Glutamatergic neuron (in vitro differentiated cells): ENCODE data around the gene FTCDNL1. TPM values are rescaled to one million over a fixed set of nuclear protein-coding genes. Genes with fewer than 3 reads are reported as not detected.

Experiments
- DNase-seq: peaks from one replicate; pipeline ENCODE4 v3.0.0; 2022
- H3K27ac Mint-ChIP-seq: one replicate; pipeline ENCODE4 v1.8.0; 2020; ENCODE audit warnings: mild to moderate bottlenecking, mixed read lengths, inconsistent platforms; ENCODE audit not compliant: unreplicated experiment
- H3K27me3 Mint-ChIP-seq: one replicate; pipeline ENCODE4 v1.8.0; 2020; ENCODE audit warnings: mild to moderate bottlenecking, moderate library complexity, mixed read lengths, inconsistent platforms; ENCODE audit not compliant: unreplicated experiment
- H3K36me3 Mint-ChIP-seq: one replicate; pipeline ENCODE4 v1.8.0; 2020; ENCODE audit warnings: mild to moderate bottlenecking, mixed read lengths, inconsistent platforms; ENCODE audit not compliant: unreplicated experiment
- H3K4me1 Mint-ChIP-seq: one replicate; pipeline ENCODE4 v1.8.0; 2020; ENCODE audit warnings: mild to moderate bottlenecking, low read depth, mixed read lengths, inconsistent platforms; ENCODE audit not compliant: unreplicated experiment
- H3K4me3 Mint-ChIP-seq: one replicate; pipeline ENCODE4 v1.8.0; 2020; ENCODE audit warnings: mild to moderate bottlenecking, mixed read lengths, inconsistent platforms; ENCODE audit not compliant: unreplicated experiment
- H3K9me3 Mint-ChIP-seq: one replicate; pipeline ENCODE4 v1.8.0; 2020; ENCODE audit warnings: mild to moderate bottlenecking, moderate library complexity, mixed read lengths, inconsistent platforms; ENCODE audit not compliant: unreplicated experiment
- CTCF ChIP-seq: fragments of 200-600 bp; sonication (generic); IDR thresholded peaks from one replicate; pipeline ENCODE4 v1.5.0; 2021; ENCODE audit not compliant: partially characterized antibody, unreplicated experiment
- total RNA-seq: library from RNA; stranded (reverse); fragmentation: NEBNext Ultra II Directional; extraction: Animal tissue kit (Norgen Biotek cat#: 25700); gene quantifications from one replicate; pipeline ENCODE4 v1.2.1, GENCODE V29; 2021; ENCODE audit not compliant: unreplicated experiment

The FTCDNL1 gene
- total RNA-seq, 1 donor from 2014 or later = 0.74 TPM

GRCh38 chr2:199855812-199856211, 4.8 kb upstream of the FTCDNL1 start:
- DNase-seq = no peak
- Mint-ChIP-seq H3K4me1 (peaks cover 9% of the 10 kb centered on the region), H3K36me3 (no peaks in the 10 kb centered on the region), H3K27ac (no peak overlapping the region), H3K27me3 (no peaks in the 10 kb centered on the region), H3K4me3 (no peak overlapping the region), H3K9me3 (peaks cover 2% of the 10 kb centered on the region)
- TF ChIP-seq CTCF = no peak

GRCh38 chr2:199851883-199852282, 891 bp upstream of the FTCDNL1 start:
- no peaks in the 10 kb centered on the region for H3K36me3 Mint-ChIP-seq
- no peak overlapping the region for H3K4me3 Mint-ChIP-seq
- TF ChIP-seq CTCF = no peak
- peaks cover 9% of the 10 kb centered on the region for H3K9me3 Mint-ChIP-seq
- H3K4me1 Mint-ChIP-seq = peaks cover 34% of the 10 kb centered on the region
- H3K27ac Mint-ChIP-seq = no peak overlapping the region
- peaks cover 8% of the 10 kb centered on the region for H3K27me3 Mint-ChIP-seq
- DNase-seq = no peak

- H3K27ac Mint-ChIP-seq = peak overlapping the region; percentile 70
- peaks cover 37% of the 10 kb centered on the region for H3K4me1 Mint-ChIP-seq
- no peak for DNase-seq
- peak; percentile 21 for TF ChIP-seq CTCF
- peaks cover 9% of the 10 kb centered on the region for H3K9me3 Mint-ChIP-seq
- H3K4me3 Mint-ChIP-seq = peak overlapping the region; percentile 96
- H3K36me3 Mint-ChIP-seq = no peaks in the 10 kb centered on the region
- peaks cover 8% of the 10 kb centered on the region for H3K27me3 Mint-ChIP-seq
These were observed 464 bp upstream of the FTCDNL1 start for GRCh38 chr2:199851501-199851810.

- H3K4me3 Mint-ChIP-seq = peak overlapping the region; percentile 82
- H3K4me1 Mint-ChIP-seq = peaks cover 39% of the 10 kb centered on the region
- no peak for TF ChIP-seq CTCF
- H3K27ac Mint-ChIP-seq = no peak overlapping the region
- H3K9me3 Mint-ChIP-seq = peaks cover 9% of the 10 kb centered on the region
- no peaks in the 10 kb centered on the region for H3K36me3 Mint-ChIP-seq
- no peak for DNase-seq
- peaks cover 8% of the 10 kb centered on the region for H3K27me3 Mint-ChIP-seq
These were observed 724 bp downstream of the FTCDNL1 start for GRCh38 chr2:199850218-199850717.

- H3K4me1 Mint-ChIP-seq = peaks cover 44% of the 10 kb centered on the region
- no peaks in the 10 kb centered on the region for H3K36me3 Mint-ChIP-seq
- no peak for TF ChIP-seq CTCF
- DNase-seq = peak; percentile 28
- H3K27ac Mint-ChIP-seq = peak overlapping the region; percentile 85
- peaks cover 9% of the 10 kb centered on the region for H3K9me3 Mint-ChIP-seq
- peak overlapping the region; percentile 31 for H3K4me3 Mint-ChIP-seq
- peaks cover 8% of the 10 kb centered on the region for H3K27me3 Mint-ChIP-seq
These were observed 2.4 kb downstream of the FTCDNL1 start for GRCh38 chr2:199848389-199849130.
